MCF 10A (cell line): ENCODE results near the gene S1PR5. TPM values are rescaled to one million over a fixed set of nuclear protein-coding genes. Genes with fewer than 3 reads are reported as not detected.

ENCODE experiments used
- BruUV-seq: library from RNA; stranded (reverse); fragments of 400-500 nt; replicated peaks from 2 replicates; lab custom pipeline; 2021; lab: Mats Ljungman, UMichigan
- CTCF ChIA-PET: fragments of 300-600 bp; sonication (Branson Sonifier 250); formaldehyde crosslinking; extraction: SDS; loops from one replicate; lab custom pipeline; 2021; ENCODE audit warnings: antibody characterized with exemption, inconsistent platforms; lab: Yijun Ruan, JAX
- POLR2A ChIA-PET: fragments of 300-600, 350-650 bp; sonication (Branson Sonifier 250); formaldehyde crosslinking; extraction: SDS; loops from one replicate; lab custom pipeline; 2020; ENCODE audit warnings: antibody characterized with exemption, inconsistent platforms; lab: Yijun Ruan, JAX
- DNase-seq: peaks from one replicate; pipeline ENCODE4 v3.0.0-alpha.2; 2018; ENCODE audit not compliant: unreplicated experiment
- H3K27ac Mint-ChIP-seq: one replicate; pipeline ENCODE4 v1.8.0; 2022; ENCODE audit warnings: mild to moderate bottlenecking, low read depth, mixed read lengths; ENCODE audit not compliant: unreplicated experiment
- H3K27me3 Mint-ChIP-seq: one replicate; pipeline ENCODE4 v1.8.0; 2022; ENCODE audit warnings: mixed read lengths; ENCODE audit not compliant: insufficient read depth, unreplicated experiment
- H3K36me3 Mint-ChIP-seq: one replicate; pipeline ENCODE4 v1.8.0; 2022; ENCODE audit warnings: mild to moderate bottlenecking, moderate library complexity, mixed read lengths; ENCODE audit not compliant: insufficient read depth, unreplicated experiment
- H3K4me1 Mint-ChIP-seq: one replicate; pipeline ENCODE4 v1.8.0; 2022; ENCODE audit warnings: mixed read lengths; ENCODE audit not compliant: insufficient read depth, unreplicated experiment
- H3K4me3 Mint-ChIP-seq: one replicate; pipeline ENCODE4 v1.8.0; 2022; ENCODE audit warnings: mild to moderate bottlenecking, moderate library complexity, mixed read lengths; ENCODE audit not compliant: unreplicated experiment
- H3K9me3 Mint-ChIP-seq: one replicate; pipeline ENCODE4 v1.8.0; 2022; ENCODE audit warnings: mixed read lengths; ENCODE audit not compliant: unreplicated experiment
- CTCF ChIP-seq: fragments of 200-600 bp; IDR thresholded peaks from one replicate; pipeline ENCODE4 v1.8.0; 2022; ENCODE audit warnings: antibody characterized with exemption, mild to moderate bottlenecking; ENCODE audit not compliant: unreplicated experiment
- intact Hi-C: fragments of 100-400 bp; cut with micrococcal nuclease; formaldehyde crosslinking; loops from 2 replicates; pipeline ENCODE4 v1.14.1; 2022
- total RNA-seq: library from RNA; stranded (reverse); gene quantifications from 2 replicates; pipeline ENCODE4 v1.2.3, GENCODE V29; 2022

The S1PR5 gene
- total RNA-seq, 1 experiment from 2014 or later = not detected

GRCh38 chr19:10505583-10506229, 11.5 kb downstream of the S1PR5 start:
- ChIA-PET POLR2A (interaction anchor here (0.6 kb wide), 1 partner anchor 17 kb away, joined by 3 read pairs; no protein-coding TSS in a partner anchor), CTCF (interaction anchor here (0.6 to 1.8 kb wide), 5 partner anchors 11 to 102 kb away, joined by 3 to 6 read pairs (median 4); partner anchors contain the start of genes CDC37 and S1PR5)
- no peak overlapping the region for H3K27ac Mint-ChIP-seq
- intact Hi-C loops = loop anchor here (1.0 kb wide), 1 partner anchor 46 kb away; no protein-coding TSS in a partner anchor
- DNase-seq = peak; percentile 76
- H3K4me1 Mint-ChIP-seq = no peaks in the 10 kb centered on the region
- BruUV-seq = no TSS peak
- no peaks in the 10 kb centered on the region for H3K9me3 Mint-ChIP-seq
- no peaks in the 10 kb centered on the region for H3K27me3 Mint-ChIP-seq
- peaks cover 7% of the 10 kb centered on the region for H3K36me3 Mint-ChIP-seq
- peak; percentile 66 for TF ChIP-seq CTCF
- H3K4me3 Mint-ChIP-seq = no peak overlapping the region

- ChIA-PET CTCF (interaction anchor here (0.7 to 0.8 kb wide), 3 partner anchors 20 to 1190 kb away, joined by 3 to 5 read pairs (median 3); no protein-coding TSS in a partner anchor), POLR2A (interaction anchor here (0.6 kb wide), 1 partner anchor 49 kb away, joined by 3 read pairs; no protein-coding TSS in a partner anchor)
- TF ChIP-seq CTCF = no peak
- peak within 1 kb of the TSS; percentile 82 for H3K4me3 Mint-ChIP-seq
- peak; percentile 29 for DNase-seq
- peak within 1 kb of the TSS; percentile 73 for H3K27ac Mint-ChIP-seq
- H3K36me3 Mint-ChIP-seq = peaks cover 32% of the 10 kb centered on the region
- H3K4me1 Mint-ChIP-seq = peaks cover 6% of the 10 kb centered on the region
- H3K27me3 Mint-ChIP-seq = no peaks in the 10 kb centered on the region
- no TSS peak for BruUV-seq
- intact Hi-C loops = no loop called here
- H3K9me3 Mint-ChIP-seq = no peaks in the 10 kb centered on the region
Observed at GRCh38 chr19:10503002-10503789, 14.1 kb downstream of the S1PR5 start, which contains the start of gene KEAP1. Gene KEAP1, minus strand, starts transcription at chr19:10503356. Its CDS starts 3,323 bp downstream, at chr19:10500033.

GRCh38 chr19:10502524-10503001, 14.7 kb downstream of the S1PR5 start:
- no peak for TF ChIP-seq CTCF
- H3K9me3 Mint-ChIP-seq = no peaks in the 10 kb centered on the region
- BruUV-seq = no TSS peak
- intact Hi-C loops = no loop called here
- CTCF ChIA-PET = interaction anchor here (0.7 kb wide), 1 partner anchor 1190 kb away, joined by 3 read pairs; no protein-coding TSS in a partner anchor
- no peaks in the 10 kb centered on the region for H3K27me3 Mint-ChIP-seq
- peaks cover 6% of the 10 kb centered on the region for H3K4me1 Mint-ChIP-seq
- peaks cover 38% of the 10 kb centered on the region for H3K36me3 Mint-ChIP-seq
- H3K4me3 Mint-ChIP-seq = peak overlapping the region; percentile 82
- POLR2A ChIA-PET = no interaction called here
- DNase-seq = peak; percentile 85
- peak overlapping the region; percentile 71 for H3K27ac Mint-ChIP-seq
